ENCODE measurements around the gene TTC39B. TPM values are rescaled to one million over a fixed set of nuclear protein-coding genes. Genes with fewer than 3 reads are reported as not detected.

Gene TTC39B
- total RNA-seq, 4 donors from 2014 or later: 37.2 to 55.3 (median 45.6) TPM

- Histone ChIP-seq H3K9me3 (no peaks in the 10 kb centered on the region), H3K36me3 (no peaks in the 10 kb centered on the region), H3K4me3 (no peak overlapping the region), H3K27ac (no peak overlapping the region), H3K27me3 (no peaks in the 10 kb centered on the region), H3K4me1 (peaks cover 5% of the 10 kb centered on the region)
- 78% methylated on average over 4 of the region's 4 CpGs for WGBS
- DNase-seq (ENCODE audit: low spot score in 2 of 2): no peak
- TF ChIP-seq EP300 (IDR thresholded peaks at IDR 0.05): no peak
These were observed 30.6 kb downstream of the TTC39B start for GRCh38 chr9:15276328-15276938.

DNA sequence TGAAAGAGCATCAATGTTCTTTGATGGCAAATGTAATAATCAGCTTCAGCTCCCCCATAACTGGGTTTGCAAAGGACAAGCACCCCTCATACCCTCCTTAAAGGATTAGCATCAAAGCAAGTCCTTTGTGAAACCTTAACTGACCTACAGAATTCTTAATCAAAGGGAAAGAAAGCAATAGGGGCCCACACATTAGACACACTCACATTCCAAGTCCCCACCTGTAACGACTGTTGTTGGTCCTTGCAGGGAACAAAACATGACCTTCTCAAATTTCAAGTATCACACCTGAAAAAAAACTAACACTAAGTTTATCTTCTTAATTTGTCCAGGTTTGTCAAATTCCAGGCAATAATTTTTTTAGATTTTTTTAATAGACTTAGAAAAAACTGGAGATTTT lies 32.6 kb downstream of the TTC39B start:
- 94% methylated on average over 1 of the region's 1 CpG for WGBS
- TF ChIP-seq POLR2A (IDR thresholded peaks at IDR 0.05): no peak
- TF ChIP-seq CTCF (IDR thresholded peaks at IDR 0.05): no peak
- TF ChIP-seq POLR2AphosphoS5 (IDR thresholded peaks at IDR 0.05): no peak
- TF ChIP-seq EP300 (IDR thresholded peaks at IDR 0.05): no peak
- peaks cover 5% of the 10 kb centered on the region for H3K4me1 ChIP-seq
- H3K27ac ChIP-seq: no peak overlapping the region
- no peak for DNase-seq (ENCODE audit: low spot score in 2 of 2)
- H3K9me3 ChIP-seq: no peaks in the 10 kb centered on the region
- no peaks in the 10 kb centered on the region for H3K36me3 ChIP-seq
- H3K4me3 ChIP-seq: no peak overlapping the region
- H3K27me3 ChIP-seq: no peaks in the 10 kb centered on the region

- no peaks in the 10 kb centered on the region for H3K9me3 ChIP-seq
- no peak for TF ChIP-seq EP300 (IDR thresholded peaks at IDR 0.05)
- no peak for TF ChIP-seq CTCF (IDR thresholded peaks at IDR 0.05)
- no peak for TF ChIP-seq POLR2A (IDR thresholded peaks at IDR 0.05)
- TF ChIP-seq POLR2AphosphoS5 (IDR thresholded peaks at IDR 0.05): no peak
- H3K4me3 ChIP-seq: no peak overlapping the region
- 98% methylated on average over 3 of the region's 3 CpGs for WGBS
- H3K36me3 ChIP-seq: no peaks in the 10 kb centered on the region
- H3K4me1 ChIP-seq: peaks cover 5% of the 10 kb centered on the region
- H3K27me3 ChIP-seq: no peaks in the 10 kb centered on the region
- H3K27ac ChIP-seq: no peak overlapping the region
- DNase-seq (ENCODE audit: low spot score in 2 of 2): no peak
These were observed 34.6 kb downstream of the TTC39B start for GRCh38 chr9:15272377-15272928.

DNA sequence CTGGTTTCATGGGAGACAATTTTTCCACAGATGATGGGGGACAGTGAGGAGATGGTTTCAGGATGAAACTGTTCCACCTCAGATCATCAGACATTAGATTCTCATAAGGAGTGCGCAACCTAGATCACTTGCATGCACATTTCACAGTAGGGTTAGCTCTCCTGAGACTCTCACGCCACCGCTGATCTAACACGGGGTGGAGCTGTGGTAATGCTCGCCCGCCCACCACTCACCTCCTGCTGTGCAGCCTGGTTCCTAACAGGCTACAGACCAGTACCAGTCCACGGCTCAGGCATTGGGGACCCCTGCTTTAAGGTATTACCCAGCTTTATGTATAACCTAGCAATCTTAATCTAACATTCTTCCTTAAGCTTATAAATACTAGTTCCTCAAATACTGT lies 35.6 kb downstream of the TTC39B start:
- Histone ChIP-seq H3K27me3 (no peaks in the 10 kb centered on the region), H3K36me3 (no peaks in the 10 kb centered on the region), H3K27ac (no peak overlapping the region), H3K4me1 (no peaks in the 10 kb centered on the region), H3K4me3 (no peak overlapping the region), H3K9me3 (no peaks in the 10 kb centered on the region)
- TF ChIP-seq POLR2AphosphoS5 (IDR thresholded peaks at IDR 0.05): no peak
- TF ChIP-seq CTCF (IDR thresholded peaks at IDR 0.05): no peak
- no peak for TF ChIP-seq POLR2A (IDR thresholded peaks at IDR 0.05)
- no peak for TF ChIP-seq EP300 (IDR thresholded peaks at IDR 0.05)
- DNase-seq (ENCODE audit: low spot score in 2 of 2): no peak
- 94% methylated on average over 7 of the region's 7 CpGs for WGBS

GRCh38 chr9:15268782-15269181 lies 38.2 kb downstream of the TTC39B start:
- TF ChIP-seq POLR2AphosphoS5 (IDR thresholded peaks at IDR 0.05) (no peak), POLR2A (IDR thresholded peaks at IDR 0.05) (no peak), CTCF (IDR thresholded peaks at IDR 0.05) (no peak), EP300 (IDR thresholded peaks at IDR 0.05) (no peak)
- Histone ChIP-seq H3K4me1 (no peaks in the 10 kb centered on the region), H3K9me3 (no peaks in the 10 kb centered on the region), H3K4me3 (no peak overlapping the region), H3K36me3 (no peaks in the 10 kb centered on the region), H3K27ac (no peak overlapping the region), H3K27me3 (no peaks in the 10 kb centered on the region)
- no peak for DNase-seq (ENCODE audit: low spot score in 2 of 2)
- 83% methylated on average over 3 of the region's 3 CpGs for WGBS
